IgD-negative memory B cell (primary cell): ENCODE data around the gene TMEM204. TPM values are rescaled to one million over a fixed set of nuclear protein-coding genes. Genes with fewer than 3 reads are reported as not detected.

Experiments
- H3K27ac Mint-ChIP-seq, 3 donors: one replicate each; pipeline ENCODE4 v1.8.0; 2020 to 2022; ENCODE audit warnings: mild to moderate bottlenecking in 3 of 3, mixed read lengths in 3 of 3, moderate library complexity in 1 of 3
- H3K27me3 Mint-ChIP-seq: one replicate; pipeline ENCODE4 v1.8.0; 2021; ENCODE audit warnings: mixed read lengths
- H3K36me3 Mint-ChIP-seq: one replicate; pipeline ENCODE4 v1.8.0; 2020; ENCODE audit warnings: mild to moderate bottlenecking, mixed read lengths
- H3K4me1 Mint-ChIP-seq, 3 donors: one replicate each; pipeline ENCODE4 v1.8.0; 2020 to 2022; ENCODE audit warnings: mixed read lengths in 3 of 3, mild to moderate bottlenecking in 1 of 3
- H3K4me3 Mint-ChIP-seq, 4 donors: one replicate each; pipeline ENCODE4 v1.8.0; 2020 to 2022; ENCODE audit warnings: mild to moderate bottlenecking in 4 of 4, mixed read lengths in 4 of 4, moderate library complexity in 3 of 4
- H3K9me3 Mint-ChIP-seq, 3 donors: one replicate each; pipeline ENCODE4 v1.8.0; 2020 to 2021; ENCODE audit warnings: mixed read lengths in 3 of 3, mild to moderate bottlenecking in 1 of 3
- polyA plus RNA-seq: library from polyadenylated mRNA; unstranded; fragments of 300-500 nt; fragmentation: Illumina TruSeq; gene quantifications from one replicate; pipeline ENCODE4 v1.2.3, GENCODE V29; 2021

The TMEM204 gene
- polyA plus RNA-seq, 1 donor from 2014 or later, result 2.9 TPM

GRCh38 chr16:1535391-1536291 is 2.2 kb downstream of the TMEM204 start:
- Mint-ChIP-seq H3K9me3 (no peaks in the 10 kb centered on the region), H3K4me3 (peak overlapping the region; percentile 33 to 95 (median 82)), H3K36me3 (no peaks in the 10 kb centered on the region), H3K27me3 (no peaks in the 10 kb centered on the region), H3K4me1 (peaks cover 15 to 22% (median 16%) of the 10 kb centered on the region in 3 donors), H3K27ac (peak overlapping the region in 1 of 3 donors; percentile 59)

GRCh38 chr16:1536601-1537000 is 3.1 kb downstream of the TMEM204 start:
- H3K36me3 Mint-ChIP-seq, result no peaks in the 10 kb centered on the region
- H3K4me1 Mint-ChIP-seq, result peaks cover 15 to 22% (median 18%) of the 10 kb centered on the region in 3 donors
- no peak overlapping the region for H3K27ac Mint-ChIP-seq
- H3K9me3 Mint-ChIP-seq, result no peaks in the 10 kb centered on the region
- H3K4me3 Mint-ChIP-seq, result peak overlapping the region in 2 of 4 donors; percentile 75 to 91
- no peaks in the 10 kb centered on the region for H3K27me3 Mint-ChIP-seq

GRCh38 chr16:1537138-1537577 is 3.7 kb downstream of the TMEM204 start:
- Mint-ChIP-seq H3K4me1 (peaks cover 15 to 22% (median 18%) of the 10 kb centered on the region in 3 donors), H3K4me3 (peak overlapping the region in 1 of 4 donors; percentile 55), H3K36me3 (no peaks in the 10 kb centered on the region)

GRCh38 chr16:1537763-1538289 is 4.4 kb downstream of the TMEM204 start:
- Mint-ChIP-seq H3K27me3 (no peaks in the 10 kb centered on the region), H3K36me3 (no peaks in the 10 kb centered on the region), H3K27ac (no peak overlapping the region), H3K4me1 (peaks cover 15 to 22% (median 18%) of the 10 kb centered on the region in 3 donors), H3K4me3 (peak overlapping the region in 3 of 4 donors; percentile 43 to 68 (median 52)), H3K9me3 (no peaks in the 10 kb centered on the region)

More at GRCh38 chr16:1537138-1537577, 3.7 kb downstream of the TMEM204 start:
- no peak overlapping the region for H3K27ac Mint-ChIP-seq
- H3K9me3 Mint-ChIP-seq, result no peaks in the 10 kb centered on the region
- no peaks in the 10 kb centered on the region for H3K27me3 Mint-ChIP-seq

DNA sequence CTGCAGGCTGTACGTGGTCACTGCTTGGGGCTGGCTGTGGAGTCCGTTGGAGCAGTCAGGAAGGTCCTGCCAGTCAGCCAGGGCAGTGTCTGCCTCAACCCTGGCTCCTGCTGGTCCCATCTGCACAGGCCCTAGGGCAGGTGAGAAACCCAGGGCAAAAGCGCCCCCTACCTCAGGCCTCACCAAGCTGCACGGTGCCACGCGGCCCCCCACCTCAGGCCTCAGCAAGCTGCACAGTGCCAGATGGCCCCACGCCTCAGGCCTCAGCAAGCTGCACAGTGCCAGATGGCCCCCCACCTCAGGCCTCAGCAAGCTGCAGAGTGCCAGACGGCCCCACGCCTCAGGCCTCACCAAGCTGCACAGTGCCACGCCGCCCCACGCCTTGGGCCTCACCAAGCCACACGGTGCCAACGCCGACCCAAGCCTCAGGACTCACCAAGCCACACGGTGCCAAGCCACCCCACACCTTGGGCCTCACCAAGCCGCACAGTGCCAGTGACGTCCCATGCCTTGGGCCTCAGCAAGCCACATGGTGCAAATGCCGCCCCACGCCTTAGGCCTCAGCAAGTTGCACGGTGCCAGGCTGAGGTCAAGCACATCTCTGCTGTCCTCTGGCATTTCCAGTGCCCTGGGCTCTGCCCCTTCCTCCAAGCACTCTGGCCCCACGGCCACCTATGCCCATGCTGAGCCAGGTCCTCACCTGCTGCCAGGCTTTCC is 5.5 kb downstream of the TMEM204 start:
- Mint-ChIP-seq H3K9me3 (no peaks in the 10 kb centered on the region), H3K36me3 (no peaks in the 10 kb centered on the region), H3K4me3 (peak overlapping the region in 1 of 4 donors; percentile 0), H3K27me3 (no peaks in the 10 kb centered on the region), H3K4me1 (peaks cover 20 to 31% (median 24%) of the 10 kb centered on the region in 3 donors), H3K27ac (peak overlapping the region in 1 of 3 donors; percentile 46)

GRCh38 chr16:1539720-1540555 is 6.5 kb downstream of the TMEM204 start:
- no peaks in the 10 kb centered on the region for H3K27me3 Mint-ChIP-seq
- H3K36me3 Mint-ChIP-seq, result no peaks in the 10 kb centered on the region
- H3K27ac Mint-ChIP-seq, result peak overlapping the region in 1 of 3 donors; percentile 10
- H3K9me3 Mint-ChIP-seq, result no peaks in the 10 kb centered on the region
- H3K4me3 Mint-ChIP-seq, result no peak overlapping the region
- peaks cover 19 to 29% (median 20%) of the 10 kb centered on the region in 3 donors for H3K4me1 Mint-ChIP-seq

DNA sequence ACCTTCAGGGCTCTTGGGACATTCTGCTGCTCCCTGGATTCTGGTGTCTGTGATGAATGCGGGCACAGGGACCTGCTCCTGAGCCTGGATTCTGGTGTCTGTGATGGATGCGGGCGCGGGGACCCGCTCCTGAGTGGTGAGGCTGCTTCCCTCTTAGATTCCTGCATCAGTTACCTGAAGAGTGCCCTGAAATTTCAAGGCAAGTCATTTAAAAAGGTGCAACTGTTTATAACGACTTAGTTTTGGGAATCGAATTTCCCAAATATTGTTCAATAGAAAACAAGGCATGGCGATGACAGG is 7.0 kb downstream of the TMEM204 start:
- no peaks in the 10 kb centered on the region for H3K36me3 Mint-ChIP-seq
- no peak overlapping the region for H3K4me3 Mint-ChIP-seq
- no peaks in the 10 kb centered on the region for H3K27me3 Mint-ChIP-seq
- peak overlapping the region in 1 of 3 donors; percentile 10 for H3K27ac Mint-ChIP-seq
- peaks cover 18 to 28% (median 22%) of the 10 kb centered on the region in 3 donors for H3K4me1 Mint-ChIP-seq
- H3K9me3 Mint-ChIP-seq, result no peaks in the 10 kb centered on the region

DNA sequence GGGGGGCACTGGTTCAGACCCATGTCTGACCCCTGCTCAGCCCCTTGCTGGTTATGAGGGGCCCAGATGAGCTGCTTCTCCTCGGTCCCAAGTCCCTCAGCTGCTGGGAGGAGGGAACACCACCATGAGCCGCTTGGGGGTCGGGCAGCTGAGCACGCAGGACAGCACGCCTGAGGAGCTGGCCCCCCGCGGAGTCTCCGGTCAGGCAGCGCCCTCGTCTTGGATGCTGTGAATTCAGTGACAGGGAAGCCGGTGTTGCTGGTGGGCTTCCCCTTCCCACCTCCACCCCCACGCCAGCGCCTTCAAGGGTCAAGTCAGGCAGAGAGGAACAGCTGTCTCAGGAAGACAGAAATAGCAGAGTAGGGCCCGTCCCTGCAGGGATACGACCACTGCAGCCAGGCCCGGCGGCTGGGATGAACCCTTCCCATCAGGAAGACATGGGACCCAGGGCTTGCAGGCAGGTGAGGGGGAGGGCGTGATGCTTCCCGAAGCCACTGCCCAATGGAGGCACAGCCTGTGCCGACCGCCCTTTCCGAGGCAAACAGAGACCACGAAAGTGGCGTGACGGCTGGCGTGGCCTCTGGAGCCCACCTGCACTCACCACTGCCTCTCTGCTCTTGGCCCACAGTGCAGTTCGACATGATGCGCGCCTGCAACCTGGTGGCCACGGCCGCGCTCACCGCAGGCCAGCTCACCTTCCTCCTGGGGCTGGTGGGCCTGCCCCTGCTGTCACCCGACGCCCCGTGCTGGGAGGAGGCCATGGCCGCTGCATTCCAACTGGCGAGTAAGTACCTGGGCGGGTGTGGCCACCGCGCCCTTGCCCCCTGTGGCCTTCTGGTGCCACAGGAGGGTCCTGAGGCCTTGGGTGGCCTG is 8.1 kb downstream of the TMEM204 start:
- no peaks in the 10 kb centered on the region for H3K9me3 Mint-ChIP-seq
- peaks cover 14 to 29% (median 22%) of the 10 kb centered on the region in 3 donors for H3K4me1 Mint-ChIP-seq
- no peaks in the 10 kb centered on the region for H3K36me3 Mint-ChIP-seq
- peak overlapping the region in 1 of 4 donors; percentile 47 for H3K4me3 Mint-ChIP-seq
- no peaks in the 10 kb centered on the region for H3K27me3 Mint-ChIP-seq
- H3K27ac Mint-ChIP-seq, result no peak overlapping the region

GRCh38 chr16:1542166-1542500 is 8.7 kb downstream of the TMEM204 start:
- no peak overlapping the region for H3K4me3 Mint-ChIP-seq
- no peak overlapping the region for H3K27ac Mint-ChIP-seq
- H3K36me3 Mint-ChIP-seq, result no peaks in the 10 kb centered on the region
- H3K27me3 Mint-ChIP-seq, result no peaks in the 10 kb centered on the region
- no peaks in the 10 kb centered on the region for H3K9me3 Mint-ChIP-seq
- H3K4me1 Mint-ChIP-seq, result peaks cover 13 to 26% (median 22%) of the 10 kb centered on the region in 3 donors

DNA sequence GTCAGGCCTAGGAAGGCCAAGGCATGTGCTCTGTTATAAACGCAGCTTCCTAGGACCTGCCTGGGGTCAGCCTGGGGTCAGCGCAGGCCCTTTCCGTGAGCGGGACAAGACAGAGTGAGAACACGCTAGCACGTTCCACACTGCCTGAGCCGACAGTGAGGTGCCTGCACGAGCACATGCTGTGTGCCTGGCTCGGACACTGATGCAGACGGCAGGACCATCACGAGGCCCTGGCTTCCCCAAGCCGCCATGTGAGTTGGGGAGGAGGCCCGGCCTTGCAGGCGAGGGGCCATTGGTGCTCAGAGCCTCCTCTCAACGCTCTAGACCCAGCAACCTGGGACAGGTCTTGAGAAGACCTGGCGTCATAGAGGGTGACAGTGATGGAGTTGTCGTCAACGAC is 9.1 kb downstream of the TMEM204 start:
- H3K36me3 Mint-ChIP-seq, result no peaks in the 10 kb centered on the region
- H3K9me3 Mint-ChIP-seq, result no peaks in the 10 kb centered on the region
- H3K27me3 Mint-ChIP-seq, result no peaks in the 10 kb centered on the region
- peak overlapping the region in 1 of 3 donors; percentile 56 for H3K27ac Mint-ChIP-seq
- H3K4me1 Mint-ChIP-seq, result peaks cover 13 to 26% (median 22%) of the 10 kb centered on the region in 3 donors
- peak overlapping the region in 1 of 4 donors; percentile 18 for H3K4me3 Mint-ChIP-seq

- peak overlapping the region; percentile 14 to 95 (median 72) for H3K4me3 Mint-ChIP-seq
- peak overlapping the region; percentile 21 to 80 (median 56) for H3K27ac Mint-ChIP-seq
- H3K4me1 Mint-ChIP-seq, result peaks cover 12 to 21% (median 21%) of the 10 kb centered on the region in 3 donors
- H3K36me3 Mint-ChIP-seq, result no peaks in the 10 kb centered on the region
- H3K27me3 Mint-ChIP-seq, result no peaks in the 10 kb centered on the region
- H3K9me3 Mint-ChIP-seq, result no peaks in the 10 kb centered on the region
Measured at GRCh38 chr16:1543085-1543896, 9.8 kb downstream of the TMEM204 start.

- peak overlapping the region in 1 of 3 donors; percentile 31 for H3K27ac Mint-ChIP-seq
Measured at GRCh38 chr16:1545044-1546040, 11.9 kb downstream of the TMEM204 start.

More at GRCh38 chr16:1545044-1546040, 11.9 kb downstream of the TMEM204 start:
- Mint-ChIP-seq H3K27me3 (no peaks in the 10 kb centered on the region), H3K36me3 (no peaks in the 10 kb centered on the region), H3K4me1 (peaks cover 9 to 16% (median 14%) of the 10 kb centered on the region in 3 donors), H3K9me3 (no peaks in the 10 kb centered on the region), H3K4me3 (peak overlapping the region in 2 of 4 donors; percentile 52 to 65)
